BJ (cell line): ENCODE results near the gene ADAMTS17. TPM values are rescaled to one million over a fixed set of nuclear protein-coding genes. Genes with fewer than 3 reads are reported as not detected.

Source experiments
- CTCF ChIA-PET: fragments of 350-600 bp; formaldehyde crosslinking; extraction: SDS; loops from one replicate; lab custom pipeline; 2021; ENCODE audit warnings: antibody characterized with exemption, inconsistent platforms; lab: Yijun Ruan, JAX
- POLR2A ChIA-PET: fragments of 300-600 bp; sonication (Branson Sonifier 250); formaldehyde crosslinking; extraction: SDS; loops from one replicate; lab custom pipeline; 2021; ENCODE audit warnings: antibody characterized with exemption; lab: Charles Lee
- DNase-seq: peaks from one replicate; pipeline ENCODE4 v3.0.0-alpha.2; 2011; ENCODE audit warnings: low read depth
- H3K27me3 ChIP-seq: 2 replicates; pipeline ENCODE4 v1.6.0; 2011; ENCODE audit warnings: low read length; ENCODE audit not compliant: control insufficient read depth, insufficient read depth
- H3K36me3 ChIP-seq: 2 replicates; pipeline ENCODE4 v1.5.1; 2011; ENCODE audit warnings: low read length; ENCODE audit not compliant: control insufficient read depth, insufficient read depth
- H3K4me3 ChIP-seq: 2 replicates; pipeline ENCODE4 v1.5.1; 2011; ENCODE audit warnings: low read depth, mild to moderate bottlenecking, control low read depth, low read length
- polyA plus RNA-seq: library from polyadenylated mRNA; depleted of rRNA; stranded (reverse); fragments of >200 nt; gene quantifications from 2 replicates; pipeline ENCODE4 v1.2.3, GENCODE V29; 2011
- TF ChIP-seq, protein P1 (sequence below): IDR thresholded peaks from 2 replicates; pipeline ENCODE4 v1.5.1; 2011; ENCODE audit warnings: low read depth, mild to moderate bottlenecking, control low read depth, inconsistent platforms, low read length, moderate library complexity; ENCODE audit not compliant: insufficient read depth

Gene ADAMTS17
- polyA plus RNA-seq, 1 experiment: not detected

GRCh38 chr15:99987701-99988100 lies 354.1 kb downstream of the ADAMTS17 start:
- TF ChIP-seq, protein P1, sequence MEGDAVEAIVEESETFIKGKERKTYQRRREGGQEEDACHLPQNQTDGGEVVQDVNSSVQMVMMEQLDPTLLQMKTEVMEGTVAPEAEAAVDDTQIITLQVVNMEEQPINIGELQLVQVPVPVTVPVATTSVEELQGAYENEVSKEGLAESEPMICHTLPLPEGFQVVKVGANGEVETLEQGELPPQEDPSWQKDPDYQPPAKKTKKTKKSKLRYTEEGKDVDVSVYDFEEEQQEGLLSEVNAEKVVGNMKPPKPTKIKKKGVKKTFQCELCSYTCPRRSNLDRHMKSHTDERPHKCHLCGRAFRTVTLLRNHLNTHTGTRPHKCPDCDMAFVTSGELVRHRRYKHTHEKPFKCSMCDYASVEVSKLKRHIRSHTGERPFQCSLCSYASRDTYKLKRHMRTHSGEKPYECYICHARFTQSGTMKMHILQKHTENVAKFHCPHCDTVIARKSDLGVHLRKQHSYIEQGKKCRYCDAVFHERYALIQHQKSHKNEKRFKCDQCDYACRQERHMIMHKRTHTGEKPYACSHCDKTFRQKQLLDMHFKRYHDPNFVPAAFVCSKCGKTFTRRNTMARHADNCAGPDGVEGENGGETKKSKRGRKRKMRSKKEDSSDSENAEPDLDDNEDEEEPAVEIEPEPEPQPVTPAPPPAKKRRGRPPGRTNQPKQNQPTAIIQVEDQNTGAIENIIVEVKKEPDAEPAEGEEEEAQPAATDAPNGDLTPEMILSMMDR: no peak
- Histone ChIP-seq H3K4me3 (no peak overlapping the region), H3K27me3 (no peaks in the 10 kb centered on the region), H3K36me3 (no peaks in the 10 kb centered on the region)
- no peak for DNase-seq
- CTCF ChIA-PET: no interaction called here
- POLR2A ChIA-PET: no interaction called here

- ChIA-PET CTCF (no interaction called here), POLR2A (no interaction called here)
- TF ChIP-seq, protein P1: no peak
- H3K4me3 ChIP-seq: no peak overlapping the region
- H3K36me3 ChIP-seq: no peaks in the 10 kb centered on the region
- DNase-seq: no peak
- no peaks in the 10 kb centered on the region for H3K27me3 ChIP-seq
Measured at GRCh38 chr15:99987119-99987506, 354.7 kb downstream of the ADAMTS17 start.

- no peak for DNase-seq
- Histone ChIP-seq H3K4me3 (no peak overlapping the region), H3K36me3 (no peaks in the 10 kb centered on the region), H3K27me3 (no peaks in the 10 kb centered on the region)
- ChIA-PET CTCF (no interaction called here), POLR2A (no interaction called here)
- TF ChIP-seq, protein P1: no peak
Measured at GRCh38 chr15:99986297-99987118, 355.3 kb downstream of the ADAMTS17 start.

DNA sequence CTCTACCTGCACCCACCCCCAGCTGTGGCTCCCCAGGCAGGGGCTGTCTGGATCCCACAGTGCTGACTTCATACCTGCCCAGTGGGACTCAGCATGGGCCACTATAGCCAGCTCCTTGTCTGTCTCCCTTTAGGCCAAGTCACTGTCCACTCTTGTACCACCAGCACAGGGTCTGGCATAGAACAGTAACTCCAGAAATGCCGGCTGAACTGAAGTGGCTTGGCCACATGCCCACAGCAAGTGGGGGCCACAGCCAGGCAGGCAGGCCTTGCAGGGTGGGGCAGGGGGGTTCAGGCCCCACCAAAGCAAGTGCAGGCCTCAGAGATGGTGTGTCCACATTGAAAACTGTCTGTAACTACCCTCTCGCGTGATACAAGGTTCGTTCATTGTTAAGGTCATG lies 355.9 kb downstream of the ADAMTS17 start:
- H3K4me3 ChIP-seq: no peak overlapping the region
- DNase-seq: no peak
- no peaks in the 10 kb centered on the region for H3K27me3 ChIP-seq
- H3K36me3 ChIP-seq: no peaks in the 10 kb centered on the region
- POLR2A ChIA-PET: no interaction called here
- TF ChIP-seq, protein P1: no peak
- CTCF ChIA-PET: no interaction called here

DNA sequence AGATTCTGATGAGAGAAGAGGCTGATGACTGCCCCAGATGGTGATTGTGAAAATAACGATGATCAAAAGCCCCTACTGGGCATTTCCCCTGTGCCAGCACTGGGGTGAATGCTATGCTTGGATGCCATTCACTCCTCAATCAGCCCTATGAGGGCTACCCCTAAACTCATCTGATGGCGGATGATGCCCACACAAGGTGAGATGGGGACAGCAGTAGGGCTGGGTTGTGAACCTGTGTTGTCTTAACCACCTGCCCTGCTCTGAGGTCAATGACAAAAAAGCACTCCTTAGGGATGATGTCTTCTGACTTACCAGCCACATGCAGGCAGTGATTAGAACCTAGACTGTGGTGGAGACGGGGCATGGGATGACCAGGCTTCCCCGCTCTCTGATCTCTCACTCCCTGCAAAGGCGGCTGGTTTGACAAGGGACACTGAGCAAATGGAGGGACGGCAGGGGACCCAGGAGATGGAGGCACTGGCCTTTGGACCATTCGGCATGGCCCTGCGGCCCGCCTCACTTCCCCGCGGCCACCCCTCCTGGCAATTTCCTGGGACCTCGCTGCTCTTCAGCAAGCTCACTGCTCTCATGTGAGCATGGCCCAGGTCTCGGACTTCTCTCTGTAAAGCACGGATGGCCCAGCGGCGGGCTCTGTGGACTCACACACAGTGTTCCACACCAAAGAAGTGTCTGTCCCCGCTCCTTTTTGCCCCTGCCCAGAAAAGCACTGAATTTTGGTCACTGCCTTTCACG lies 357.1 kb downstream of the ADAMTS17 start:
- POLR2A ChIA-PET: no interaction called here
- Histone ChIP-seq H3K36me3 (no peaks in the 10 kb centered on the region), H3K27me3 (no peaks in the 10 kb centered on the region), H3K4me3 (no peak overlapping the region)
- DNase-seq: no peak
- TF ChIP-seq, protein P1: no peak
- CTCF ChIA-PET: no interaction called here
